Stimulated activated naive B cell treated with anti-CD40 and anti-IgM and Interleukin-4, amounts not matched to agents 10 μg/mL and 1 μg/mL and 100 μg/mL, for 72 hours (primary cell): ENCODE measurements around the gene HSPG2.
A peak's percentile ranks its signal among the peaks of the same experiment; 100 is the strongest.
"Not testable (repeated sequence)": the region's sequence is repeated elsewhere in the genome, so short reads cannot be mapped to it uniquely, and the experiment has no call there.

Experiments
- ATAC-seq, 2 donors: fragments of 150-1000 bp; cut with Tn5 transposase; replicated peaks; 2 replicates each; pipeline ENCODE4 v1.10.0; 2021; ENCODE audit warnings: moderate library complexity in 1 of 2
- DNase-seq: peaks from one replicate; pipeline ENCODE4 v3.0.0; 2021
- H3K27ac Mint-ChIP-seq: one replicate; pipeline ENCODE4 v1.8.0; 2022; ENCODE audit warnings: mild to moderate bottlenecking, mixed read lengths
- H3K27me3 Mint-ChIP-seq, 2 donors: one replicate each; pipeline ENCODE4 v1.8.0; 2022; ENCODE audit warnings: mixed read lengths in 2 of 2
- H3K36me3 Mint-ChIP-seq, 2 donors: one replicate each; pipeline ENCODE4 v1.8.0; 2022; ENCODE audit warnings: mixed read lengths in 2 of 2, mild to moderate bottlenecking in 1 of 2
- H3K4me1 Mint-ChIP-seq, 2 donors: one replicate each; pipeline ENCODE4 v1.8.0; 2022; ENCODE audit warnings: mixed read lengths in 2 of 2, mild to moderate bottlenecking in 1 of 2
- H3K4me3 Mint-ChIP-seq, 2 donors: one replicate each; pipeline ENCODE4 v1.8.0; 2022; ENCODE audit warnings: mild to moderate bottlenecking in 2 of 2, mixed read lengths in 2 of 2, moderate library complexity in 1 of 2
- H3K9me3 Mint-ChIP-seq, 2 donors: one replicate each; pipeline ENCODE4 v1.8.0; 2022; ENCODE audit warnings: mixed read lengths in 2 of 2, mild to moderate bottlenecking in 1 of 2

HSPG2 gene

GRCh38 chr1:21937034-21937371 is at the start of gene HSPG2:
TSS of gene HSPG2 (minus strand) at chr1:21937310. CDS start at chr1:21937217, 93 bp downstream.
- H3K27me3 Mint-ChIP-seq: peaks cover 38 to 50% of the 10 kb centered on the region in 2 donors
- H3K4me3 Mint-ChIP-seq: peak within 1 kb of the TSS; percentile 86 to 94
- ATAC-seq: peak; percentile 55 to 57
- peak within 1 kb of the TSS; percentile 88 for H3K27ac Mint-ChIP-seq
- no peaks in the 10 kb centered on the region for H3K36me3 Mint-ChIP-seq
- H3K4me1 Mint-ChIP-seq: peaks cover 20 to 37% of the 10 kb centered on the region in 2 donors
- DNase-seq: no peak
- no peaks in the 10 kb centered on the region for H3K9me3 Mint-ChIP-seq

- H3K9me3 Mint-ChIP-seq, ATAC-seq, H3K4me1 Mint-ChIP-seq: not testable (repeated sequence)
These were observed 49.3 kb upstream of the HSPG2 start for GRCh38 chr1:21986386-21986785.

GRCh38 chr1:21985893-21986292 is 48.8 kb upstream of the HSPG2 start:
- H3K4me3 Mint-ChIP-seq, H3K27ac Mint-ChIP-seq, H3K27me3 Mint-ChIP-seq, H3K36me3 Mint-ChIP-seq, ATAC-seq, H3K4me1 Mint-ChIP-seq, H3K9me3 Mint-ChIP-seq, DNase-seq: not testable (repeated sequence)

More at GRCh38 chr1:21986386-21986785, 49.3 kb upstream of the HSPG2 start:
- H3K27ac Mint-ChIP-seq, H3K4me3 Mint-ChIP-seq, H3K27me3 Mint-ChIP-seq, DNase-seq, H3K36me3 Mint-ChIP-seq: not testable (repeated sequence)

- not testable (repeated sequence) for H3K4me3 Mint-ChIP-seq, H3K4me1 Mint-ChIP-seq, H3K9me3 Mint-ChIP-seq, DNase-seq, H3K27ac Mint-ChIP-seq, H3K36me3 Mint-ChIP-seq, ATAC-seq, H3K27me3 Mint-ChIP-seq
These were observed 46.4 kb upstream of the HSPG2 start for GRCh38 chr1:21983539-21983938.

- H3K36me3 Mint-ChIP-seq, H3K4me3 Mint-ChIP-seq, H3K27me3 Mint-ChIP-seq, H3K9me3 Mint-ChIP-seq, H3K27ac Mint-ChIP-seq, DNase-seq, ATAC-seq, H3K4me1 Mint-ChIP-seq: not testable (repeated sequence)
These were observed 45.0 kb upstream of the HSPG2 start for GRCh38 chr1:21982122-21982521.

GRCh38 chr1:21981253-21981652 is 44.1 kb upstream of the HSPG2 start:
- H3K27me3 Mint-ChIP-seq, H3K4me3 Mint-ChIP-seq, H3K4me1 Mint-ChIP-seq, H3K27ac Mint-ChIP-seq, H3K9me3 Mint-ChIP-seq, DNase-seq, ATAC-seq, H3K36me3 Mint-ChIP-seq: not testable (repeated sequence)

- H3K27ac Mint-ChIP-seq, H3K36me3 Mint-ChIP-seq, H3K9me3 Mint-ChIP-seq, H3K4me1 Mint-ChIP-seq, H3K4me3 Mint-ChIP-seq, DNase-seq: not testable (repeated sequence)
- H3K27me3 Mint-ChIP-seq: peaks cover 7 to 11% of the 10 kb centered on the region in 2 donors
- ATAC-seq: peak; percentile 49 to 62
These were observed 43.6 kb upstream of the HSPG2 start for GRCh38 chr1:21980515-21981220.

GRCh38 chr1:21978209-21978608 is 41.1 kb upstream of the HSPG2 start:
- not testable (repeated sequence) for DNase-seq, H3K4me1 Mint-ChIP-seq, H3K4me3 Mint-ChIP-seq, H3K36me3 Mint-ChIP-seq, H3K27ac Mint-ChIP-seq, ATAC-seq, H3K9me3 Mint-ChIP-seq
- peaks cover 11 to 14% of the 10 kb centered on the region in 2 donors for H3K27me3 Mint-ChIP-seq

GRCh38 chr1:21976703-21977239 is 39.7 kb upstream of the HSPG2 start, which contains the start of gene CELA3B:
TSS of gene CELA3B (plus strand) at chr1:21977022. CDS start at chr1:21977040, 18 bp downstream.
- not testable (repeated sequence) for H3K36me3 Mint-ChIP-seq, ATAC-seq, H3K4me3 Mint-ChIP-seq, DNase-seq, H3K4me1 Mint-ChIP-seq, H3K9me3 Mint-ChIP-seq, H3K27ac Mint-ChIP-seq
- peaks cover 11 to 14% of the 10 kb centered on the region in 2 donors for H3K27me3 Mint-ChIP-seq

- not testable (repeated sequence) for H3K4me3 Mint-ChIP-seq, H3K36me3 Mint-ChIP-seq, DNase-seq, H3K4me1 Mint-ChIP-seq, ATAC-seq, H3K9me3 Mint-ChIP-seq, H3K27ac Mint-ChIP-seq
- H3K27me3 Mint-ChIP-seq: peaks cover 11 to 14% of the 10 kb centered on the region in 2 donors
These were observed 38.2 kb upstream of the HSPG2 start for GRCh38 chr1:21975296-21975695.

GRCh38 chr1:21974699-21975098 is 37.6 kb upstream of the HSPG2 start:
- H3K27me3 Mint-ChIP-seq: peaks cover 11 to 14% of the 10 kb centered on the region in 2 donors
- H3K4me3 Mint-ChIP-seq, H3K9me3 Mint-ChIP-seq, DNase-seq, H3K36me3 Mint-ChIP-seq, H3K27ac Mint-ChIP-seq, H3K4me1 Mint-ChIP-seq, ATAC-seq: not testable (repeated sequence)

- H3K36me3 Mint-ChIP-seq, H3K4me1 Mint-ChIP-seq, H3K9me3 Mint-ChIP-seq, H3K4me3 Mint-ChIP-seq, ATAC-seq, DNase-seq: not testable (repeated sequence)
- Mint-ChIP-seq H3K27me3 (peaks cover 11 to 14% of the 10 kb centered on the region in 2 donors), H3K27ac (peak overlapping the region; percentile 21)
These were observed 36.8 kb upstream of the HSPG2 start for GRCh38 chr1:21973948-21974347.

GRCh38 chr1:21972973-21973441 is 35.9 kb upstream of the HSPG2 start:
- not testable (repeated sequence) for H3K36me3 Mint-ChIP-seq, ATAC-seq, DNase-seq, H3K4me3 Mint-ChIP-seq, H3K27ac Mint-ChIP-seq, H3K9me3 Mint-ChIP-seq, H3K4me1 Mint-ChIP-seq
- H3K27me3 Mint-ChIP-seq: peaks cover 17 to 18% of the 10 kb centered on the region in 2 donors

GRCh38 chr1:21970523-21970922 is 33.4 kb upstream of the HSPG2 start:
- not testable (repeated sequence) for H3K9me3 Mint-ChIP-seq, H3K27ac Mint-ChIP-seq, ATAC-seq, H3K27me3 Mint-ChIP-seq, DNase-seq, H3K4me3 Mint-ChIP-seq, H3K36me3 Mint-ChIP-seq, H3K4me1 Mint-ChIP-seq

GRCh38 chr1:21969066-21969465 is 32.0 kb upstream of the HSPG2 start:
- H3K27me3 Mint-ChIP-seq: peaks cover 8 to 15% of the 10 kb centered on the region in 2 donors
- not testable (repeated sequence) for H3K4me3 Mint-ChIP-seq

More at GRCh38 chr1:21969066-21969465, 32.0 kb upstream of the HSPG2 start:
- H3K36me3 Mint-ChIP-seq, H3K27ac Mint-ChIP-seq, ATAC-seq, DNase-seq, H3K9me3 Mint-ChIP-seq, H3K4me1 Mint-ChIP-seq: not testable (repeated sequence)
